OCI-LY7 (cell line): ENCODE results near the gene NEO1. TPM values are rescaled to one million over a fixed set of nuclear protein-coding genes. Genes with fewer than 3 reads are reported as not detected.

ENCODE experiments used
- BruUV-seq: library from RNA; stranded (reverse); fragments of 400-500 nt; replicated peaks from 2 replicates; lab custom pipeline; 2021; lab: Mats Ljungman, UMichigan
- CTCF ChIA-PET: fragments of 300-600 bp; sonication (Branson Sonifier 250); formaldehyde crosslinking; loops from one replicate; lab custom pipeline; 2022; ENCODE audit warnings: antibody characterized with exemption; ENCODE audit not compliant: unreplicated experiment; lab: Charles Lee
- POLR2A ChIA-PET: fragments of 300-600 bp; sonication (Branson Sonifier 250); formaldehyde crosslinking; loops from one replicate; lab custom pipeline; 2022; ENCODE audit warnings: antibody characterized with exemption; lab: Charles Lee
- DNase-seq: peaks from one replicate; pipeline ENCODE4 v3.0.0-alpha.2; 2015; ENCODE audit warnings: low spot score
- H2AFZ ChIP-seq: fragments of 200-600 bp; sonication (generic), shearing (Covaris generic); 2 replicates; pipeline ENCODE4 v1.6.1; 2014; ENCODE audit warnings: mild to moderate bottlenecking, antibody characterized with exemption, low read length, moderate library complexity
- H3K27ac ChIP-seq: fragments of 200-600 bp; sonication (generic); 2 replicates; pipeline ENCODE4 v1.5.1; 2014; ENCODE audit warnings: mixed run types, low read depth, mild to moderate bottlenecking, moderate library complexity, low read length, inconsistent platforms; ENCODE audit not compliant: poor library complexity, severe bottlenecking
- H3K36me3 ChIP-seq: fragments of 200-600 bp; sonication (generic); 2 replicates; pipeline ENCODE4 v1.6.1; 2014; ENCODE audit warnings: mild to moderate bottlenecking, antibody characterized with exemption, low read length, moderate library complexity, mixed read lengths; ENCODE audit not compliant: insufficient read depth
- H3K4me1 ChIP-seq: fragments of 200-600 bp; sonication (generic); 2 replicates; pipeline ENCODE4 v1.5.1; 2014; ENCODE audit warnings: mild to moderate bottlenecking, low read length; ENCODE audit not compliant: insufficient read depth, poor library complexity, severe bottlenecking
- H3K4me2 ChIP-seq: fragments of 200-600 bp; sonication (generic); 2 replicates; pipeline ENCODE4 v1.6.1; 2014; ENCODE audit warnings: mild to moderate bottlenecking, low read length
- H3K4me3 ChIP-seq: fragments of 200-600 bp; sonication (generic); 2 replicates; pipeline ENCODE4 v1.5.1; 2014; ENCODE audit warnings: mild to moderate bottlenecking, low read depth, low read length; ENCODE audit not compliant: poor library complexity, severe bottlenecking
- H3K79me2 ChIP-seq: fragments of 200-600 bp; sonication (generic); 2 replicates; pipeline ENCODE4 v1.6.1; 2016; ENCODE audit warnings: low read depth, mild to moderate bottlenecking, low read length, moderate library complexity, mixed read lengths; ENCODE audit not compliant: insufficient read depth
- H3K9me2 ChIP-seq: fragments of 200-600 bp; sonication (generic); 2 replicates; pipeline ENCODE4 v1.6.1; 2016; ENCODE audit warnings: mild to moderate bottlenecking, low read length, mixed read lengths; ENCODE audit not compliant: insufficient read depth
- H3K9me3 ChIP-seq: fragments of 200-600 bp; sonication (generic); 2 replicates; pipeline ENCODE4 v1.6.1; 2014; ENCODE audit warnings: mild to moderate bottlenecking, mixed run types, low read length, mixed read lengths
- H4K20me1 ChIP-seq: fragments of 200-600 bp; sonication (generic); 2 replicates; pipeline ENCODE4 v1.6.1; 2014; ENCODE audit warnings: mild to moderate bottlenecking, antibody characterized with exemption, low read length, moderate library complexity, mixed read lengths; ENCODE audit not compliant: insufficient read depth
- EZH2phosphoT487 ChIP-seq: fragments of 200-600 bp; sonication (generic); IDR thresholded peaks from 2 replicates; pipeline ENCODE4 v1.6.1; 2018; ENCODE audit warnings: low read depth, borderline replicate concordance, mild to moderate bottlenecking, mixed run types, antibody characterized with exemption, low read length, moderate library complexity, mixed read lengths
- intact Hi-C: fragments of 100-400 bp; cut with micrococcal nuclease; formaldehyde crosslinking; loops from one replicate; pipeline ENCODE4 v1.10.0; 2022; ENCODE audit not compliant: unreplicated experiment
- total RNA-seq, 2 experiments: library from RNA; depleted of rRNA in 1 of 2; stranded (reverse); fragments of >200 nt in 1 of 2; shearing (Covaris generic) in 1 of 2; gene quantifications; 2 replicates each; pipeline ENCODE4 v1.2.3, GENCODE V29; 2014 to 2022
- TF ChIP-seq, protein P1 (sequence below): fragments of 200-600 bp; sonication (generic); conservative IDR thresholded peaks from 2 replicates; pipeline ENCODE4 v1.5.1; 2014; ENCODE audit warnings: mild to moderate bottlenecking, antibody characterized with exemption, low read length, moderate library complexity, mixed read lengths

NEO1 gene
- total RNA-seq, 2 experiments from 2014 or later: 3.0 TPM

DNA sequence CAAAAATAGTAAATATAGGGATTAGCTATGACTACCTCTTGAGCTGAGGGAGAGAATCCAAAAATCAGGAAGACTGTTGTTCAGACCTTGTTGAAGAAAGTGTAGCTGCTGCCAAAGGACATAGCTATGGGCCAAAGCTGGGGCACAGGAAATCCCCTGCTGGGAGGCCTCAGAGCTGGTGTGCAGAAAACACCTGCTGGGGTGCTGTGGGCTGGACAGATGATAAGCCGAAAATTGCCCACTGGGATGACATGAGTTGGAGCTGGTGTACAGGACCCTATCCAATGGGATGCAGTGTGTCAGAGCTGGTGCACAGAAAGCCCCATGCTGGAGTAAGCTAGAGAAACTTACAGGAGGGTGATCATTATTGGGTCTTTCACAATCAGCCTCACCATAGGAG is 121.9 kb downstream of the NEO1 start:
- POLR2A ChIA-PET: interaction anchor here (0.7 kb wide), 2 partner anchors 94 to 285 kb away, joined by 3 read pairs; no protein-coding TSS in a partner anchor
- no peak for DNase-seq

DNA sequence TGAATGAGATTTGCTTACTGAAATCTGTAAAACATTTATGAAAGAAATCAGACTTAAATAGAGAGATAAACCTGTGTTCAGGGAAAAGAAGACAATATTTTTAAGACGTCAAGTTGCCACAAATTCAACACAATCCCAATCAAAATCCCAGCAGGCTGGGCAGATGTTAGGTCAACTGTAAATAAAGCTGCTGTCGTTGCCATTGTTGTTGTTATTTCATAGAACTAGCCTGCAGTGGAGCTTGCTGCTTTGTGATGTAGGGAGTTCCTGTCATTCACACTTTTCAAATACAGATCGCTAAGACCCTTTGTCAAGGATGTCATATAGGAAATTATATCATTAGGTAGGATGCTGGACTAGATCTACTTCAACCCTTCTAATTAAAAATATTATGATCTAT is 123.1 kb downstream of the NEO1 start:
- Histone ChIP-seq H4K20me1 (no peaks in the 10 kb centered on the region), H3K4me2 (no peak overlapping the region), H3K9me2 (no peaks in the 10 kb centered on the region), H3K79me2 (no peaks in the 10 kb centered on the region), H3K27ac (no peak overlapping the region), H3K9me3 (no peaks in the 10 kb centered on the region), H3K4me3 (no peak overlapping the region), H2AFZ (no peak overlapping the region), H3K4me1 (no peaks in the 10 kb centered on the region), H3K36me3 (no peaks in the 10 kb centered on the region)
- BruUV-seq: no TSS peak
- ChIA-PET POLR2A (interaction anchor here (1.0 to 1.5 kb wide), 2 partner anchors 15 to 226 kb away, joined by 3 read pairs; no protein-coding TSS in a partner anchor), CTCF (no interaction called here)
- no peak for TF ChIP-seq EZH2phosphoT487
- TF ChIP-seq, protein P1, sequence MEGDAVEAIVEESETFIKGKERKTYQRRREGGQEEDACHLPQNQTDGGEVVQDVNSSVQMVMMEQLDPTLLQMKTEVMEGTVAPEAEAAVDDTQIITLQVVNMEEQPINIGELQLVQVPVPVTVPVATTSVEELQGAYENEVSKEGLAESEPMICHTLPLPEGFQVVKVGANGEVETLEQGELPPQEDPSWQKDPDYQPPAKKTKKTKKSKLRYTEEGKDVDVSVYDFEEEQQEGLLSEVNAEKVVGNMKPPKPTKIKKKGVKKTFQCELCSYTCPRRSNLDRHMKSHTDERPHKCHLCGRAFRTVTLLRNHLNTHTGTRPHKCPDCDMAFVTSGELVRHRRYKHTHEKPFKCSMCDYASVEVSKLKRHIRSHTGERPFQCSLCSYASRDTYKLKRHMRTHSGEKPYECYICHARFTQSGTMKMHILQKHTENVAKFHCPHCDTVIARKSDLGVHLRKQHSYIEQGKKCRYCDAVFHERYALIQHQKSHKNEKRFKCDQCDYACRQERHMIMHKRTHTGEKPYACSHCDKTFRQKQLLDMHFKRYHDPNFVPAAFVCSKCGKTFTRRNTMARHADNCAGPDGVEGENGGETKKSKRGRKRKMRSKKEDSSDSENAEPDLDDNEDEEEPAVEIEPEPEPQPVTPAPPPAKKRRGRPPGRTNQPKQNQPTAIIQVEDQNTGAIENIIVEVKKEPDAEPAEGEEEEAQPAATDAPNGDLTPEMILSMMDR: no peak
- DNase-seq: no peak
- intact Hi-C loops: no loop called here

More for the DNA sequence above, 121.9 kb downstream of the NEO1 start:
- Histone ChIP-seq H3K4me1 (no peaks in the 10 kb centered on the region), H3K79me2 (no peaks in the 10 kb centered on the region), H3K9me3 (no peaks in the 10 kb centered on the region), H3K4me3 (no peak overlapping the region), H2AFZ (no peak overlapping the region), H3K27ac (no peak overlapping the region), H3K9me2 (no peaks in the 10 kb centered on the region), H3K36me3 (no peaks in the 10 kb centered on the region), H4K20me1 (no peaks in the 10 kb centered on the region), H3K4me2 (no peak overlapping the region)
- no TSS peak for BruUV-seq
- intact Hi-C loops: no loop called here
- CTCF ChIA-PET: no interaction called here
- TF ChIP-seq, protein P1: no peak
- TF ChIP-seq EZH2phosphoT487: no peak

DNA sequence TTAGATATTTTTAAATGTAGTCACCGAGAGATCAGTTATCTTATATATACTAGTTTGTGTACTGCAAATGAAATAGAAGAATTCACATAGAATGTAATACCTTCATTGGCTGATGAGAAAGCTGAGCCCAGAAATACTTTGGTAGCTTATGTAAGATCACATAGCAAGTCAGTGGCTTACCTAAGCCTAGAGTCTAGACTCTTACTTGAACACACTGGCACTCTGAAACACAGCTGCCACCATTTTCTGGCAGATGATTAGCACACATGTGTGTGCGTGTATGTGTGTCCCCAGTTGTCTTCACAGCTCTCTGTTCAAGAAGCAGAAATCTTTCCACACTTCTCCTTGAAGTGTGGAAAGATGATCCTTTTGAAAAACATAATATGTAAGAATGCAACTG is 124.3 kb downstream of the NEO1 start:
- H3K4me2 ChIP-seq: no peak overlapping the region
- H2AFZ ChIP-seq: no peak overlapping the region
- no peaks in the 10 kb centered on the region for H4K20me1 ChIP-seq
- POLR2A ChIA-PET: interaction anchor here (0.8 kb wide), 1 partner anchor 24 kb away, joined by 3 read pairs; no protein-coding TSS in a partner anchor
- H3K27ac ChIP-seq: no peak overlapping the region
- 0 out of 2 replicates have a peak, but pooled peaks cover 4% of the 10 kb centered on the region for H3K9me3 ChIP-seq
- TF ChIP-seq, protein P1: no peak
- TF ChIP-seq EZH2phosphoT487: no peak
- BruUV-seq: no TSS peak
- H3K79me2 ChIP-seq: no peaks in the 10 kb centered on the region
- no peak overlapping the region for H3K4me3 ChIP-seq
- H3K36me3 ChIP-seq: no peaks in the 10 kb centered on the region
- CTCF ChIA-PET: no interaction called here
- no peaks in the 10 kb centered on the region for H3K9me2 ChIP-seq
- H3K4me1 ChIP-seq: no peaks in the 10 kb centered on the region
- intact Hi-C loops: no loop called here
- no peak for DNase-seq
